Measurements from ENCODE around the gene PIKFYVE. TPM values are rescaled to one million over a fixed set of nuclear protein-coding genes. Genes with fewer than 3 reads are reported as not detected.

Gene PIKFYVE
- total and polyA plus RNA-seq, 11 donors = 4.2 to 31.4 (median 20.2) TPM

GRCh38 chr2:208329485-208329884 is 63.4 kb downstream of the PIKFYVE start:
- Histone ChIP-seq H3K4me3 (no peak overlapping the region), H3K4me1 (no peaks in the 10 kb centered on the region), H3K27me3 (no peaks in the 10 kb centered on the region), H3K27ac (no peak overlapping the region), H3K36me3 (peaks cover 0 to 100% (median 99%) of the 10 kb centered on the region in 9 donors), H3K9me3 (no peaks in the 10 kb centered on the region)
- ATAC-seq = no peak
- no peak for TF ChIP-seq CTCF (IDR thresholded peaks at IDR 0.05)
- TF ChIP-seq POLR2A (IDR thresholded peaks at IDR 0.05) = no peak
- intact Hi-C loops (cut with DNase I) = no loop called here
- no peak for DNase-seq

GRCh38 chr2:208334230-208334629 is 68.2 kb downstream of the PIKFYVE start:
- H3K9me3 ChIP-seq = no peaks in the 10 kb centered on the region
- peaks cover 0 to 100% (median 100%) of the 10 kb centered on the region in 9 donors for H3K36me3 ChIP-seq
- no peaks in the 10 kb centered on the region for H3K27me3 ChIP-seq
- no peak for DNase-seq
- intact Hi-C loops (cut with DNase I) = loop anchor here in 1 of 10 donors (10.0 kb wide), 1 partner anchor 49 kb away; no protein-coding TSS in a partner anchor
- H3K4me3 ChIP-seq = no peak overlapping the region
- H3K27ac ChIP-seq = no peak overlapping the region
- TF ChIP-seq CTCF (IDR thresholded peaks at IDR 0.05) (no peak), POLR2A (IDR thresholded peaks at IDR 0.05) (no peak)
- H3K4me1 ChIP-seq = no peaks in the 10 kb centered on the region
- no peak for ATAC-seq

- peaks cover 0 to 100% (median 94%) of the 10 kb centered on the region in 9 donors for H3K36me3 ChIP-seq
- ATAC-seq (no peak), DNase-seq (no peak)
- H3K27me3 ChIP-seq = no peaks in the 10 kb centered on the region
- TF ChIP-seq POLR2A (IDR thresholded peaks at IDR 0.05) (no peak), CTCF (IDR thresholded peaks at IDR 0.05) (no peak)
- H3K9me3 ChIP-seq = no peaks in the 10 kb centered on the region
- H3K27ac ChIP-seq = no peak overlapping the region
- H3K4me3 ChIP-seq = no peak overlapping the region
- intact Hi-C loops (cut with DNase I) = no loop called here
- H3K4me1 ChIP-seq = no peaks in the 10 kb centered on the region
- 91 to 95% (median 94%) methylated on average over 4 of the region's 4 CpGs for WGBS, 4 donors
Observed at GRCh38 chr2:208346756-208347155, 80.7 kb downstream of the PIKFYVE start.

DNA sequence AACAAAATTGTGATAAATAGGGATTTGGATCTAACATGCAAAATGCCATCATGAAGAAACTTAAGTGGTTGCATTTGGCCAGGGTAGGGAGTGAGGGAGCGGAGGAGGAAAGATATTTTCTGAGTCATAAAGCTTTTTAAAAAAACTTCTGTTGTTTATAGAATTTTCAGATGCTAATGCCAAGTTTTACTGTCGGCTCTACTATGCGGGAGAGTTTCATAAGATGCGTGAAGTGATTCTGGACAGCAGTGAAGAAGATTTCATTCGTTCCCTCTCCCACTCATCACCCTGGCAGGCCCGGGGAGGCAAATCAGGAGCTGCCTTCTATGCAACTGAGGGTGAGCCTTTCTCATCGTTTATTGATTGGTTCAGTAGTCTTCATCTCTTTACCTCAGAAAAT is 84.6 kb downstream of the PIKFYVE start:
- H3K9me3 ChIP-seq = no peaks in the 10 kb centered on the region
- DNase-seq = no peak
- WGBS, 4 donors = 91 to 94% (median 92%) methylated on average over 7 of the region's 7 CpGs
- TF ChIP-seq CTCF (IDR thresholded peaks at IDR 0.05) (no peak), POLR2A (IDR thresholded peaks at IDR 0.05) (no peak)
- H3K4me3 ChIP-seq = no peak overlapping the region
- H3K27ac ChIP-seq = no peak overlapping the region
- H3K27me3 ChIP-seq = no peaks in the 10 kb centered on the region
- peaks cover 0 to 4% (median 0%) of the 10 kb centered on the region in 12 donors for H3K4me1 ChIP-seq
- no peak for ATAC-seq
- intact Hi-C loops (cut with DNase I) = no loop called here
- peaks cover 0 to 100% (median 96%) of the 10 kb centered on the region in 9 donors for H3K36me3 ChIP-seq

Measured in heart left ventricle (tissue), 16 donors.